OCI-LY7 (cell line): Measurements from ENCODE around the gene IL17RD. TPM values are rescaled to one million over a fixed set of nuclear protein-coding genes. Genes with fewer than 3 reads are reported as not detected.

Experiments
- BruUV-seq: library from RNA; stranded (reverse); fragments of 400-500 nt; replicated peaks from 2 replicates; lab custom pipeline; 2021; lab: Mats Ljungman, UMichigan
- CTCF ChIA-PET: fragments of 300-600 bp; sonication (Branson Sonifier 250); formaldehyde crosslinking; loops from one replicate; lab custom pipeline; 2022; ENCODE audit warnings: antibody characterized with exemption; ENCODE audit not compliant: unreplicated experiment; lab: Charles Lee
- POLR2A ChIA-PET: fragments of 300-600 bp; sonication (Branson Sonifier 250); formaldehyde crosslinking; loops from one replicate; lab custom pipeline; 2022; ENCODE audit warnings: antibody characterized with exemption; lab: Charles Lee
- DNase-seq: peaks from one replicate; pipeline ENCODE4 v3.0.0-alpha.2; 2015; ENCODE audit warnings: low spot score
- H2AFZ ChIP-seq: fragments of 200-600 bp; sonication (generic), shearing (Covaris generic); 2 replicates; pipeline ENCODE4 v1.6.1; 2014; ENCODE audit warnings: mild to moderate bottlenecking, antibody characterized with exemption, low read length, moderate library complexity
- H3K27ac ChIP-seq: fragments of 200-600 bp; sonication (generic); 2 replicates; pipeline ENCODE4 v1.5.1; 2014; ENCODE audit warnings: mixed run types, low read depth, mild to moderate bottlenecking, moderate library complexity, low read length, inconsistent platforms; ENCODE audit not compliant: poor library complexity, severe bottlenecking
- H3K36me3 ChIP-seq: fragments of 200-600 bp; sonication (generic); 2 replicates; pipeline ENCODE4 v1.6.1; 2014; ENCODE audit warnings: mild to moderate bottlenecking, antibody characterized with exemption, low read length, moderate library complexity, mixed read lengths; ENCODE audit not compliant: insufficient read depth
- H3K4me1 ChIP-seq: fragments of 200-600 bp; sonication (generic); 2 replicates; pipeline ENCODE4 v1.5.1; 2014; ENCODE audit warnings: mild to moderate bottlenecking, low read length; ENCODE audit not compliant: insufficient read depth, poor library complexity, severe bottlenecking
- H3K4me2 ChIP-seq: fragments of 200-600 bp; sonication (generic); 2 replicates; pipeline ENCODE4 v1.6.1; 2014; ENCODE audit warnings: mild to moderate bottlenecking, low read length
- H3K4me3 ChIP-seq: fragments of 200-600 bp; sonication (generic); 2 replicates; pipeline ENCODE4 v1.5.1; 2014; ENCODE audit warnings: mild to moderate bottlenecking, low read depth, low read length; ENCODE audit not compliant: poor library complexity, severe bottlenecking
- H3K79me2 ChIP-seq: fragments of 200-600 bp; sonication (generic); 2 replicates; pipeline ENCODE4 v1.6.1; 2016; ENCODE audit warnings: low read depth, mild to moderate bottlenecking, low read length, moderate library complexity, mixed read lengths; ENCODE audit not compliant: insufficient read depth
- H3K9me2 ChIP-seq: fragments of 200-600 bp; sonication (generic); 2 replicates; pipeline ENCODE4 v1.6.1; 2016; ENCODE audit warnings: mild to moderate bottlenecking, low read length, mixed read lengths; ENCODE audit not compliant: insufficient read depth
- H3K9me3 ChIP-seq: fragments of 200-600 bp; sonication (generic); 2 replicates; pipeline ENCODE4 v1.6.1; 2014; ENCODE audit warnings: mild to moderate bottlenecking, mixed run types, low read length, mixed read lengths
- H4K20me1 ChIP-seq: fragments of 200-600 bp; sonication (generic); 2 replicates; pipeline ENCODE4 v1.6.1; 2014; ENCODE audit warnings: mild to moderate bottlenecking, antibody characterized with exemption, low read length, moderate library complexity, mixed read lengths; ENCODE audit not compliant: insufficient read depth
- EZH2phosphoT487 ChIP-seq: fragments of 200-600 bp; sonication (generic); IDR thresholded peaks from 2 replicates; pipeline ENCODE4 v1.6.1; 2018; ENCODE audit warnings: low read depth, borderline replicate concordance, mild to moderate bottlenecking, mixed run types, antibody characterized with exemption, low read length, moderate library complexity, mixed read lengths
- intact Hi-C: fragments of 100-400 bp; cut with micrococcal nuclease; formaldehyde crosslinking; loops from one replicate; pipeline ENCODE4 v1.10.0; 2022; ENCODE audit not compliant: unreplicated experiment
- total RNA-seq, 2 experiments: library from RNA; depleted of rRNA in 1 of 2; stranded (reverse); fragments of >200 nt in 1 of 2; shearing (Covaris generic) in 1 of 2; gene quantifications; 2 replicates each; pipeline ENCODE4 v1.2.3, GENCODE V29; 2014 to 2022
- TF ChIP-seq, protein P1 (sequence below): fragments of 200-600 bp; sonication (generic); conservative IDR thresholded peaks from 2 replicates; pipeline ENCODE4 v1.5.1; 2014; ENCODE audit warnings: mild to moderate bottlenecking, antibody characterized with exemption, low read length, moderate library complexity, mixed read lengths

The IL17RD gene
- total RNA-seq, 2 experiments from 2014 or later: 0.06 to 0.36 TPM

DNA sequence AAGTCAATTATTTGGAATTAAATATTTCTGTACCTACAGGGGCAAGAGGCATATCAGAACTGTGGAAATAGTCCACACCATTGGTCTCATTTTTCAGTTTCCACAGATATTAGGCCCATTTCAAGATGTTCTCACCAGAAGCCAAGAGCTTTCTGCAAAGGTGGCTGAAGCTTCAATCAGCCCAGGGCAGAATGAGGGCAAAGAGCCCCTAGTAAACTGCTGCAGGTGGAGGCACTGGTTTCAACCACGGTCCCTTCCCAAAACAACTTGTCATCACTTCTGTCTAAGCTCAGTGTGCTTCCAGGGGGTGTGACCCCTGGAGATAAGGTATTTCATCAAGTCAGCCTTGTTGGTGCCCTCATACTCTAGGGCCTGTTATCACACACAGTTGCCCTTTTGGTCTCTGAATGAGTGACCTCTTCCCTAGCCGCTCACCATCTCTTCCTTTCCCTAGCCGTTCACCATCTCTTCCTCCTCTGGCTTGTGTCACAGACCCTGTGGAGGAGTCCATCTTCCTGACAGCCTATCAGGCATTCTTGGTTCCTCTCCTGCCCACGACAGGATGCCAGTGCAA, 21.2 kb downstream of the IL17RD start:
- intact Hi-C loops: no loop called here
- no peak overlapping the region for H3K27ac ChIP-seq
- no peaks in the 10 kb centered on the region for H4K20me1 ChIP-seq
- ChIA-PET POLR2A (no interaction called here), CTCF (interaction anchor here (0.6 kb wide), 1 partner anchor 155 kb away, joined by 3 read pairs; no protein-coding TSS in a partner anchor)
- no peaks in the 10 kb centered on the region for H3K79me2 ChIP-seq
- H2AFZ ChIP-seq: no peak overlapping the region
- H3K4me2 ChIP-seq: no peak overlapping the region
- no peaks in the 10 kb centered on the region for H3K9me2 ChIP-seq
- TF ChIP-seq EZH2phosphoT487: no peak
- TF ChIP-seq, protein P1, sequence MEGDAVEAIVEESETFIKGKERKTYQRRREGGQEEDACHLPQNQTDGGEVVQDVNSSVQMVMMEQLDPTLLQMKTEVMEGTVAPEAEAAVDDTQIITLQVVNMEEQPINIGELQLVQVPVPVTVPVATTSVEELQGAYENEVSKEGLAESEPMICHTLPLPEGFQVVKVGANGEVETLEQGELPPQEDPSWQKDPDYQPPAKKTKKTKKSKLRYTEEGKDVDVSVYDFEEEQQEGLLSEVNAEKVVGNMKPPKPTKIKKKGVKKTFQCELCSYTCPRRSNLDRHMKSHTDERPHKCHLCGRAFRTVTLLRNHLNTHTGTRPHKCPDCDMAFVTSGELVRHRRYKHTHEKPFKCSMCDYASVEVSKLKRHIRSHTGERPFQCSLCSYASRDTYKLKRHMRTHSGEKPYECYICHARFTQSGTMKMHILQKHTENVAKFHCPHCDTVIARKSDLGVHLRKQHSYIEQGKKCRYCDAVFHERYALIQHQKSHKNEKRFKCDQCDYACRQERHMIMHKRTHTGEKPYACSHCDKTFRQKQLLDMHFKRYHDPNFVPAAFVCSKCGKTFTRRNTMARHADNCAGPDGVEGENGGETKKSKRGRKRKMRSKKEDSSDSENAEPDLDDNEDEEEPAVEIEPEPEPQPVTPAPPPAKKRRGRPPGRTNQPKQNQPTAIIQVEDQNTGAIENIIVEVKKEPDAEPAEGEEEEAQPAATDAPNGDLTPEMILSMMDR: no peak
- no peak overlapping the region for H3K4me3 ChIP-seq
- H3K36me3 ChIP-seq: no peaks in the 10 kb centered on the region
- BruUV-seq: no TSS peak
- H3K4me1 ChIP-seq: no peaks in the 10 kb centered on the region
- no peak for DNase-seq
- no peaks in the 10 kb centered on the region for H3K9me3 ChIP-seq

DNA sequence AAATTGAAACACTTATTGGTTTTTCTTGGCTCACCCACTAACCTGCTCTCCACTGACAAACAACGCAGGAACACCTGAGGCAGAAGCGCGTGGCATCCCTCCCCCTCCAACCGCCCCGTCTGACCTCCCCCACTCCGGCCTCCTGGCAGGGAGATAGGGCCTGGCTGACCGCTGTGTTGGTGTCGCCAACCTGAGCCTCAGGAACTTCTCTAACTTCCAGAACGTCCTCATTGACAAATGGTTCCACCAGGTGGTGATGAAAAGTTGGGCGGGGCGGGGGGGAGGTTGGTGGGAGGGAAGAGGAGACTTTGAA, 22.8 kb downstream of the IL17RD start:
- Histone ChIP-seq H2AFZ (no peak overlapping the region), H3K36me3 (no peaks in the 10 kb centered on the region), H3K4me2 (no peak overlapping the region), H3K27ac (no peak overlapping the region), H3K79me2 (no peaks in the 10 kb centered on the region), H3K4me3 (no peak overlapping the region), H3K4me1 (no peaks in the 10 kb centered on the region), H3K9me2 (no peaks in the 10 kb centered on the region), H3K9me3 (no peaks in the 10 kb centered on the region), H4K20me1 (no peaks in the 10 kb centered on the region)
- no TSS peak for BruUV-seq
- DNase-seq: no peak
- TF ChIP-seq, protein P1: no peak
- TF ChIP-seq EZH2phosphoT487: no peak
- intact Hi-C loops: no loop called here
- POLR2A ChIA-PET: no interaction called here
- CTCF ChIA-PET: interaction anchor here (1.7 kb wide), 1 partner anchor 29 kb away, joined by 3 read pairs; no protein-coding TSS in a partner anchor

DNA sequence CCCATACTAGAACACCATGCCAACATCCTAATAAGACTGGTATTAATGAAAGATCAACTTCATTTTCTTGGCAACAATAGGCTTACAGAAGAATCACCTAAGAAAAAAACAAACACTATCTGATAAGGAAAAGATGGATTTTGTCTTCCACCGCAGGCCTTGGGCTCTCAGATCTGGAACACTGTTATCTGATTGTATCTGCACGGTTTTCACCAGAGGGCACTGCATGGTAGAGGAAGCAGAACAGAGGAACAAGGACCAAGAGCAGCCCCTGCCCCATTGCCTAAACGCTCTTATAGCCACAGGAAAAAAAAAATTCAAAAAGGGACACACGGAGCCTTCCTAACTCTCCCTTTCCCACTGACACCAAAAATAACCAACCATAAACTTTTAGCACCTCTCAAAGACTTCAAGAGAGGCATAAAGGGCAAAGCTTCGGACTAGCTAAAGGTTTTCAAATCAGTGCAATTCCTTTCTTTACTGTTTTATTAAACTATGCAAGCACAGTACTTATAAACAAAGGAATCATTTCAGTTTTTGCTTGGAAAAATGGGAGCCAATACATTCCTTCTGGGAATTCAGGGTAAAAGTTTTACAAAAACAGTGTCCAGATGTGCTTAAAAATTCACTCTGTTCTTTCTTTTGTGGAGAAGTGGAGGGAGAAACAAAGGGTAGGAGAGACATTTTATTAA, 23.3 kb downstream of the IL17RD start:
- no peak overlapping the region for H3K27ac ChIP-seq

More for the DNA sequence above, 23.3 kb downstream of the IL17RD start:
- Histone ChIP-seq H4K20me1 (no peaks in the 10 kb centered on the region), H3K4me3 (no peak overlapping the region), H3K4me2 (no peak overlapping the region), H3K4me1 (no peaks in the 10 kb centered on the region), H2AFZ (no peak overlapping the region), H3K79me2 (no peaks in the 10 kb centered on the region), H3K9me2 (no peaks in the 10 kb centered on the region), H3K9me3 (no peaks in the 10 kb centered on the region), H3K36me3 (no peaks in the 10 kb centered on the region)
- no TSS peak for BruUV-seq
- TF ChIP-seq, protein P1: peak; percentile 39; the same call in 1 of the 2 replicates
- no peak for TF ChIP-seq EZH2phosphoT487
- POLR2A ChIA-PET: no interaction called here
- intact Hi-C loops: no loop called here
- no peak for DNase-seq
- CTCF ChIA-PET: interaction anchor here (1.7 kb wide), 1 partner anchor 29 kb away, joined by 3 read pairs; no protein-coding TSS in a partner anchor
